Heart left ventricle (tissue), 16 donors: ENCODE measurements around the gene DDB1. TPM values are rescaled to one million over a fixed set of nuclear protein-coding genes. Genes with fewer than 3 reads are reported as not detected.

Experiments
- ATAC-seq, 4 donors: fragments of 200-7000 bp; cut with Tn5 transposase; one replicate each; pipeline ENCODE4 v1.9.1; 2020 to 2022; ENCODE audit warnings: moderate library complexity in 4 of 4, mild to moderate bottlenecking in 3 of 4, moderate number of reproducible peaks in 1 of 4
- DNase-seq, 5 donors: peaks; one replicate each; pipeline ENCODE4 v3.0.0-alpha.2; 2020
- H3K27ac ChIP-seq, 12 donors: fragments of 200-600 bp; sonication (generic) in 4 of 12; one replicate each; pipeline versions ENCODE4 v1.5.0 to v1.8.0; 2016 to 2022; ENCODE audit warnings: mild to moderate bottlenecking in 2 of 12
- H3K27me3 ChIP-seq, 9 donors: fragments of 200-600 bp; sonication (generic) in 2 of 9; one replicate each; pipeline versions ENCODE4 v1.5.1 to v1.8.0; 2016 to 2022; ENCODE audit warnings: mild to moderate bottlenecking in 3 of 9
- H3K36me3 ChIP-seq, 9 donors: fragments of 200-600 bp; sonication (generic) in 2 of 9; one replicate each; pipeline versions ENCODE4 v1.5.0 to v1.8.0; 2018 to 2022; ENCODE audit warnings: mild to moderate bottlenecking in 2 of 9
- H3K4me1 ChIP-seq, 12 donors: fragments of 200-600 bp; sonication (generic) in 4 of 12; one replicate each; pipeline versions ENCODE4 v1.5.0 to v1.8.0; 2016 to 2022; ENCODE audit warnings: mild to moderate bottlenecking in 3 of 12
- H3K4me3 ChIP-seq, 12 donors: fragments of 200-600 bp; sonication (generic) in 4 of 12; one replicate each; pipeline versions ENCODE4 v1.5.0 to v1.8.0; 2017 to 2022; ENCODE audit warnings: mild to moderate bottlenecking in 9 of 12, moderate library complexity in 4 of 12
- H3K9me3 ChIP-seq, 12 donors: fragments of 200-600 bp; sonication (generic) in 4 of 12; one replicate each; pipeline versions ENCODE4 v1.5.0 to v1.8.0; 2016 to 2022; ENCODE audit warnings: mild to moderate bottlenecking in 1 of 12
- POLR2A ChIP-seq, 2 donors: fragments of 450-650 bp; IDR thresholded peaks; one replicate each; pipeline ENCODE4 v1.6.1; 2017; ENCODE audit warnings: antibody characterized with exemption in 2 of 2, mild to moderate bottlenecking in 2 of 2, moderate library complexity in 2 of 2
- WGBS, 4 donors: extraction: QIAGEN DNeasy Blood & Tissue Kit in 2 of 4; methylation state at CpG; one replicate each; pipeline versions ENCODE4 v1.1.5 to v1.1.7; 2013 to 2018; 5-methylcytosine and 5-hydroxymethylcytosine counted together
- intact Hi-C, 10 donors: fragments of 100-400 bp; cut with DNase I; formaldehyde crosslinking; loops; one replicate each; pipeline versions ENCODE4 v1.11.1 to v1.14.2; 2022
- polyA plus RNA-seq, 2 donors: library from polyadenylated mRNA; stranded (reverse); fragments of 200-250 nt; gene quantifications; one replicate each; pipeline ENCODE4 v1.2.3, GENCODE V29; 2013
- total RNA-seq, 9 donors: library from RNA; depleted of rRNA in 2 of 9; stranded (reverse); fragments of >200 nt in 2 of 9; fragmentation: NEBNext Ultra II Directional in 3 of 9; extraction: Animal tissue kit (Norgen Biotek cat#: 25700) in 3 of 9; gene quantifications; one replicate each; pipeline versions ENCODE4 v1.1.0 to v1.2.4, GENCODE V29; 2016 to 2023
- TF ChIP-seq, protein P1 (sequence below), 12 donors: fragments of 200-600 bp; sonication (generic) in 4 of 12; IDR thresholded peaks; one replicate each; pipeline versions ENCODE4 v1.5.0 to v1.8.0; 2018 to 2022; ENCODE audit warnings: antibody characterized with exemption in 12 of 12, mild to moderate bottlenecking in 5 of 12
- donor health status: ischemic (EF 13 %, LVEDD 7.1; RV severe dilation, severe dysfunction).
- donor health status: healthy with polysubstance abuse.
- donor health status: DM: no; HTN: yes; CAD: no.
- donor health status: DM: no; HTN: no; CAD: no.
- donor health status: ischemic (EF 25% LVEDD 6.9; RV normal size, moderate dysfunction).
- donor health status: ischemic (EF 25% LVEDD 5.7; RV mildly dilated, moderate dysfunction).
- donor health status: healthy.
- donor health status: DM: yes; HTN: yes; CAD: no.
- donor health status: ischemic (EF 35%, LVEDD 5.7; RV mildly dilated, moderate dysfunction).
- donor health status: nonischemic (EF 11% LVEDD 7.7; RV severe dilation, severe dysfunction).
- donor health status: DM: yes; HTN: yes; CAD: no.
- donor health status: PGD.
- donor health status: ischemic (EF 29% LVEDD 5.4; RV normal size, mild dysfunction).
- donor health status: nonischemic (EF 23%, LVEDD 6.1; RV moderate dilation, normal function).

DDB1 gene
- total and polyA plus RNA-seq, 11 donors = 78.8 to 158 (median 130) TPM

DNA sequence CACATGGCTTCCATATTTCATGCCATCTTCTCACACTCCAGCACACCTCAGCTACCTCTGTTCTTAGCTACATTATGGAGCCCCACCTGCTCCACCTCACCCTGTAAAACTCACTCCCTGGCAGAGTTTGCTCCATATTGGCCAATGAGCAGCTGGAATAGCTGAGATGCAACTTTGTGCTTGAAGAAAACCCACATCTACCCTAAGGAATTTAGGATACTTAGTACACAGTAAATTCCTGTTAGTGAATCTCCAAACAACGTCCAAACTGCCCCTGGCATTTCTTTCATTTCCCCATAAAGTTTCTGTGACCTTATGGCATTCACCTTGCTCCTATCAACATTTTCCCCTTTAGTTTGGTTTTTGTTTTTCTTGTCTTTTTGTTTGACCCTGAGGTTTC, 35.6 kb downstream of the DDB1 start:
- H3K27me3 ChIP-seq = peaks cover 0 to 25% (median 0%) of the 10 kb centered on the region in 9 donors
- no peaks in the 10 kb centered on the region for H3K9me3 ChIP-seq
- no peak for DNase-seq
- H3K4me1 ChIP-seq = peaks cover 6 to 54% (median 34%) of the 10 kb centered on the region in 12 donors
- no peak for ATAC-seq
- no peak overlapping the region for H3K4me3 ChIP-seq
- WGBS, 4 donors = 16 to 55% (median 50%) methylated on average over 1 of the region's 1 CpG
- intact Hi-C loops = no loop called here
- H3K36me3 ChIP-seq = peaks cover 0 to 38% (median 36%) of the 10 kb centered on the region in 9 donors
- TF ChIP-seq, protein P1, sequence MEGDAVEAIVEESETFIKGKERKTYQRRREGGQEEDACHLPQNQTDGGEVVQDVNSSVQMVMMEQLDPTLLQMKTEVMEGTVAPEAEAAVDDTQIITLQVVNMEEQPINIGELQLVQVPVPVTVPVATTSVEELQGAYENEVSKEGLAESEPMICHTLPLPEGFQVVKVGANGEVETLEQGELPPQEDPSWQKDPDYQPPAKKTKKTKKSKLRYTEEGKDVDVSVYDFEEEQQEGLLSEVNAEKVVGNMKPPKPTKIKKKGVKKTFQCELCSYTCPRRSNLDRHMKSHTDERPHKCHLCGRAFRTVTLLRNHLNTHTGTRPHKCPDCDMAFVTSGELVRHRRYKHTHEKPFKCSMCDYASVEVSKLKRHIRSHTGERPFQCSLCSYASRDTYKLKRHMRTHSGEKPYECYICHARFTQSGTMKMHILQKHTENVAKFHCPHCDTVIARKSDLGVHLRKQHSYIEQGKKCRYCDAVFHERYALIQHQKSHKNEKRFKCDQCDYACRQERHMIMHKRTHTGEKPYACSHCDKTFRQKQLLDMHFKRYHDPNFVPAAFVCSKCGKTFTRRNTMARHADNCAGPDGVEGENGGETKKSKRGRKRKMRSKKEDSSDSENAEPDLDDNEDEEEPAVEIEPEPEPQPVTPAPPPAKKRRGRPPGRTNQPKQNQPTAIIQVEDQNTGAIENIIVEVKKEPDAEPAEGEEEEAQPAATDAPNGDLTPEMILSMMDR (IDR thresholded peaks at IDR 0.05) = no peak
- TF ChIP-seq POLR2A (IDR thresholded peaks at IDR 0.05) = no peak
- peak overlapping the region in 7 of 12 donors; percentile 1 to 50 (median 17) for H3K27ac ChIP-seq

DNA sequence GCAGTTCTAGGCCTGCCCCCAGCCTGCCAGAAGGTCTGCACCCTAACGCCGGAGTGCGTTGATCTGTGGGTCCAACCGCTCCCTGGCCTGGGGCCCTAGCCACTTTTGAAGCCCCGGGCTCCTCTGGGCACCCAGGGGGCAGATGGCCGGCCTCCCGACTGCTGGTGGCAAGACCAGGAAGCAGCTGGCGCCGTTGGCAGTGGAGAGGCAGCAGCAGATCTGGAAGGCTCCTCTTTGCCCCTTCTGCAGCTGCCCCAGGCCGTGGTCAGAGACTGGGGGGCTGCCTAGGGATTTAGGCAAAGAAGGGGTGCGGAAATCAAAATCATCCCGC, 37.3 kb downstream of the DDB1 start:
- Histone ChIP-seq H3K36me3 (peaks cover 0 to 21% (median 18%) of the 10 kb centered on the region in 9 donors), H3K4me3 (peak overlapping the region; percentile 32 to 72 (median 58)), H3K27ac (peak overlapping the region in 2 of 12 donors; percentile 29 to 55), H3K27me3 (peaks cover 0 to 25% (median 0%) of the 10 kb centered on the region in 9 donors), H3K9me3 (no peaks in the 10 kb centered on the region), H3K4me1 (peaks cover 6 to 54% (median 34%) of the 10 kb centered on the region in 12 donors)
- DNase-seq (peak in 1 of 5 donors; percentile 38), ATAC-seq (no peak)
- WGBS, 4 donors = 52 to 69% (median 65%) methylated on average over 12 of the region's 12 CpGs
- intact Hi-C loops = no loop called here
- TF ChIP-seq, protein P1 (IDR thresholded peaks at IDR 0.05) = no peak
- TF ChIP-seq POLR2A (IDR thresholded peaks at IDR 0.05) = no peak

DNA sequence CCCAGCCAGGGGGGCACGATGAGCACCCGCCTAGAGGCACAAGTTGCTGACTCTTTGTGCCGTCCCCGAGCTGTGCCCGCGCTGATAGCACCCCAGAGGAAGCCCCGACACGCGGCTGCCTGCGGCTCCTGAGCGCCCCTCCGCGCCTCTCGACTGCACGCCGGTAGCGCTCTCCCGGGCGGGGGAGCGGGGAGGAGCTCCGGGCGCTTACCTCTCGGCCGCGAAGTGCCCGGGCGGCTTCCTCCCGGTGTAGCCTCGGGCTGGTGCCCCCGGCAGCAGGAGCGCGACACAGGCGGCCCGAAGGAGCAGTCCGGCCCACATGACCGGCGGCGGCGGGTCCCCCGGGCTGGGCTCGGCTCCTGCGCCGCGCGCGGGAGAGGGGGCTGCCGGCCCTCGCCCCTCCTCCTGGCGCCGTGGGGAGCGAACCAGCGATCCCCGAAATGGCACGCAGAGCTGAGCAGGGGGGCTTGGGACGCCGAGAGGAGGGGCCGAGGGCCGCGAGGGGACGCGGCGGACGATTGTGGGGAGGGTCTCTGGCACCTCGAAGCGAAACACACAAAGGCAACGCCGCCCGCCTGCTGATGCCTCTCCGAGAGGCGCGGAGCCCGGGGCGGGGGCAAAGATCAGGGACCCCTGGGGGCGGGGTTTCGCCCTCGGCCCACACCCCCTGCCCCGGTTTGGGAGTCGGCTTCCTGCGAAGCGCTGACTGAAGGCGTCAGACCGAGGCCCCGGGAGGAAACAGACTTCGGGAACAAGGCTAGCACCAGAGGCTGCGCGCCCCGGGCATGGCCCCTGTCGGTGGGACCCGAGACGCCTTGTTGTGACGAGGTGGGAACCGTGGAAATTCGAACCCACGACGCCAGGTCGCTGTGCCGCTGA, 37.9 kb downstream of the DDB1 start, which contains the start of gene VWCE:
Gene VWCE (minus strand): TSS at position 600 of the 879 bp plus-strand sequence. CDS start 279 bp downstream, at position 321.
- DNase-seq (peak; percentile 37 to 70 (median 59)), ATAC-seq (peak in 3 of 4 donors; percentile 60 to 68 (median 68))
- intact Hi-C loops = no loop called here
- H3K4me1 ChIP-seq = peaks cover 6 to 54% (median 34%) of the 10 kb centered on the region in 12 donors
- peaks cover 0 to 15% (median 12%) of the 10 kb centered on the region in 9 donors for H3K36me3 ChIP-seq
- peak within 1 kb of the TSS in 6 of 12 donors; percentile 15 to 55 (median 26) for H3K27ac ChIP-seq
- H3K9me3 ChIP-seq = no peaks in the 10 kb centered on the region
- WGBS, 4 donors = 2 to 8% (median 3%) methylated on average over 20 to 97 of the region's 97 CpGs
- TF ChIP-seq, protein P1 (IDR thresholded peaks at IDR 0.05) = peak in 2 of 12 donors; percentile 25 to 46
- no peak for TF ChIP-seq POLR2A (IDR thresholded peaks at IDR 0.05)
- H3K4me3 ChIP-seq = peak within 1 kb of the TSS; percentile 32 to 72 (median 58)
- peaks cover 0 to 25% (median 0%) of the 10 kb centered on the region in 9 donors for H3K27me3 ChIP-seq
